Islet precursor cell (in vitro differentiated cells): ENCODE data around the gene AKIRIN1.
A peak's percentile ranks its signal among the peaks of the same experiment; 100 is the strongest.
"Not testable (repeated sequence)": the region's sequence is repeated elsewhere in the genome, so short reads cannot be mapped to it uniquely, and the experiment has no call there.

Experiments
- DNase-seq: peaks from one replicate; pipeline ENCODE4 v3.0.0-alpha.2; 2018

The AKIRIN1 gene

GRCh38 chr1:38997034-38997900 is 6.2 kb downstream of the AKIRIN1 start:
- DNase-seq, result no peak

- DNase-seq, result no peak
Measured at GRCh38 chr1:38997901-38998190, 6.8 kb downstream of the AKIRIN1 start.

- no peak for DNase-seq
Measured at GRCh38 chr1:39001516-39002421, 10.7 kb downstream of the AKIRIN1 start.

- DNase-seq, result no peak
Measured at GRCh38 chr1:39003281-39003680, 12.2 kb downstream of the AKIRIN1 start.

GRCh38 chr1:39003794-39004193 is 12.7 kb downstream of the AKIRIN1 start:
- no peak for DNase-seq

- DNase-seq, result no peak
Measured at GRCh38 chr1:39006287-39006686, 15.2 kb downstream of the AKIRIN1 start.

GRCh38 chr1:39006726-39007645 is 15.9 kb downstream of the AKIRIN1 start:
- no peak for DNase-seq

GRCh38 chr1:39014956-39015355 is 23.9 kb downstream of the AKIRIN1 start:
- not testable (repeated sequence) for DNase-seq

GRCh38 chr1:39016604-39017171 is 25.6 kb downstream of the AKIRIN1 start:
- DNase-seq, result peak; percentile 55

GRCh38 chr1:39017266-39017665 is 26.2 kb downstream of the AKIRIN1 start:
- no peak for DNase-seq

GRCh38 chr1:39020494-39020893 is 29.4 kb downstream of the AKIRIN1 start:
- DNase-seq, result not testable (repeated sequence)

- DNase-seq, result no peak
Measured at GRCh38 chr1:39021426-39021825, 30.4 kb downstream of the AKIRIN1 start.

- no peak for DNase-seq
Measured at GRCh38 chr1:39023140-39023539, 32.1 kb downstream of the AKIRIN1 start.

- peak; percentile 97 for DNase-seq
Measured at GRCh38 chr1:39026051-39026865, 35.2 kb downstream of the AKIRIN1 start, which contains the start of gene NDUFS5. TSS of gene NDUFS5 (plus strand) at chr1:39026350. CDS start at chr1:39028725, 2,375 bp downstream.

GRCh38 chr1:39026866-39027507 is 35.9 kb downstream of the AKIRIN1 start:
- DNase-seq, result no peak

GRCh38 chr1:39034114-39034654 is 43.1 kb downstream of the AKIRIN1 start:
- no peak for DNase-seq

GRCh38 chr1:39036678-39037077 is 45.6 kb downstream of the AKIRIN1 start:
- DNase-seq, result no peak

- DNase-seq, result no peak
Measured at GRCh38 chr1:39043513-39043912, 52.4 kb downstream of the AKIRIN1 start.

GRCh38 chr1:39044762-39045161 is 53.7 kb downstream of the AKIRIN1 start:
- peak; percentile 53 for DNase-seq

GRCh38 chr1:39045231-39045630 is 54.2 kb downstream of the AKIRIN1 start:
- no peak for DNase-seq
